Transverse colon (tissue), 4 donors: ENCODE data around the gene SLC4A2. TPM values are rescaled to one million over a fixed set of nuclear protein-coding genes. Genes with fewer than 3 reads are reported as not detected.

ENCODE experiments used
- DNase-seq: peaks from one replicate; pipeline ENCODE4 v3.0.0-alpha.2; 2019
- H3K27ac ChIP-seq, 4 donors: fragments of 200-600 bp; sonication (generic); 2 replicates each; pipeline ENCODE4 v1.5.1; 2016 to 2018; ENCODE audit warnings: inconsistent platforms in 4 of 4
- H3K27me3 ChIP-seq: fragments of 200-600 bp; sonication (generic); 2 replicates; pipeline ENCODE4 v1.5.1; 2017; ENCODE audit warnings: inconsistent platforms
- H3K36me3 ChIP-seq, 4 donors: fragments of 200-600 bp; sonication (generic); 2 replicates each; pipeline ENCODE4 v1.5.1; 2017 to 2019; ENCODE audit warnings: inconsistent platforms in 4 of 4
- H3K4me1 ChIP-seq, 4 donors: fragments of 200-600 bp; sonication (generic); 2 replicates each; pipeline ENCODE4 v1.5.1; 2017 to 2020; ENCODE audit warnings: inconsistent platforms in 4 of 4
- H3K4me3 ChIP-seq, 4 donors: fragments of 200-600 bp; sonication (generic); 1 replicate in 1 of 4; 2 replicates in 3 of 4; pipeline versions ENCODE4 v1.5.1 to v1.6.1; 2017 to 2019; ENCODE audit warnings: inconsistent platforms in 4 of 4
- H3K9me3 ChIP-seq, 2 donors: fragments of 200-600 bp; sonication (generic); 2 replicates each; pipeline ENCODE4 v1.5.1; 2017 to 2019; ENCODE audit warnings: inconsistent platforms in 2 of 2
- EP300 ChIP-seq: sonication (generic); formaldehyde crosslinking; IDR thresholded peaks from one replicate; pipeline ENCODE4 v1.6.1; 2017; ENCODE audit warnings: antibody characterized with exemption, low read depth
- POLR2A ChIP-seq: fragments of 450-650 bp; IDR thresholded peaks from one replicate; pipeline ENCODE4 v1.6.1; 2016; ENCODE audit warnings: antibody characterized with exemption, mild to moderate bottlenecking, moderate library complexity
- POLR2AphosphoS5 ChIP-seq, 3 donors: sonication (generic); formaldehyde crosslinking; IDR thresholded peaks; one replicate each; pipeline ENCODE4 v1.6.1; 2016; ENCODE audit warnings: antibody characterized with exemption in 3 of 3
- WGBS, 2 donors: methylation state at CpG; one replicate each; pipeline ENCODE4 v1.1.5; 2018; ENCODE audit warnings: low coverage in 1 of 2; 5-methylcytosine and 5-hydroxymethylcytosine counted together
- in situ Hi-C, 4 donors: fragments of 200-750 bp; cut with MboI; loops; one replicate each; pipeline versions ENCODE4 v1.15.0 to v1.15.1; 2017; ENCODE audit warnings: low sequenced_read_pairs in 3 of 4, low pct_ligation_motif_present in 1 of 4, low pct_unique_long_range_greater_than_20kb in 1 of 4
- intact Hi-C: fragments of 100-400 bp; cut with DNase I; formaldehyde crosslinking; loops from one replicate; pipeline ENCODE4 v1.15.1; 2023; ENCODE audit warnings: low total_unique reads
- total RNA-seq, 4 donors: library from RNA; depleted of rRNA; stranded (reverse); fragments of >200 nt; gene quantifications; one replicate each; pipeline ENCODE4 v1.1.0, GENCODE V29; 2016
- TF ChIP-seq, protein P1 (sequence below), 5 experiments: fragments of 200-600 bp in 3 of 5; fragments of 450-650 bp in 2 of 5; sonication (generic) in 3 of 5; IDR thresholded peaks; 1 replicate in 2 of 5; 2 replicates in 3 of 5; pipeline ENCODE4 v1.5.1; 2016 to 2017; ENCODE audit warnings: antibody characterized with exemption in 5 of 5, inconsistent platforms in 3 of 5, mild to moderate bottlenecking in 2 of 5, moderate library complexity in 1 of 5

SLC4A2 gene
- total RNA-seq, 4 donors from 2014 or later: 61.7 to 464 (median 83.2) TPM

DNA sequence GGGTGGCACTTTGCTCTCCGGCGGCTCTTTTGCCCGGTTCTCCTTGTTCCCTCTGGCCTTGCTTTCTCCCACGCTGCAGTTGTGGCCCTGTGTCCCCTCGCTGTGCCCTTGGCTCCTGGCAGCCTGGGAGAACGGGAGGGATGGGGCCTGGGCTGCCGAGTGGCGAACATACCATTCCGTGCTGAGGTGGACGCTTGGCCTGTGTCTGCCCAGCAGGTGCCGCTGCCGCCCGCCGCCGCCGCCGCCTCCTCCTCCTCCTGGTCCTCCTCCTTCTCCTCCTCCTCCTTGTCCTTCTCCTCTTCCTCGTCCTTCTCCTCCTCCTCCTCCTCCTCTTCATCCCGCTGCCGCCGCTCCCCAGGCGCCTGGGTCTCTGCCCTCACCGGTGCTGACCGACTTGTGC is 62.9 kb downstream of the SLC4A2 start:
- in situ Hi-C loops: loop anchor here in 1 of 4 donors (10.0 kb wide), 1 partner anchor 53 kb away; no protein-coding TSS in a partner anchor
- H3K36me3 ChIP-seq: peaks cover 0 to 15% (median 4%) of the 10 kb centered on the region in 4 donors

DNA sequence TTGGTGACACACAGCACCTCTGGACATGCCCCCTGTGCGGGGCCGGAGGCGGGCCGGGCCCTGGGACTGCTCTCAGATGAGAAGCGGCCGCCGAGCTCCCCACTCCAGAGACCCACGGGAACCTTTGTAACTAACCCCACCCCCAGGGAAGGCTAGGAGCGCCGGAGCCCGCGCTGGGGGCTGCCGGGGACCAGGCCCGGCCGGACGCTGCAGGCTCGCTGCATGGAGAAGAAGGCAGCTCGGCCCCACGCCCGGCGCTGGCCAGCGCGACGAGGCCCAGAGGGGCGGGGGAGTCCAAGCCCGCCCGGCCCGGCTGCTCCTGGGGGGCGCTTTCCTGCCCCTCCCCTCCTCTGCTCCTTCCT is 63.4 kb downstream of the SLC4A2 start:
- no peak for TF ChIP-seq EP300
- TF ChIP-seq, protein P1, sequence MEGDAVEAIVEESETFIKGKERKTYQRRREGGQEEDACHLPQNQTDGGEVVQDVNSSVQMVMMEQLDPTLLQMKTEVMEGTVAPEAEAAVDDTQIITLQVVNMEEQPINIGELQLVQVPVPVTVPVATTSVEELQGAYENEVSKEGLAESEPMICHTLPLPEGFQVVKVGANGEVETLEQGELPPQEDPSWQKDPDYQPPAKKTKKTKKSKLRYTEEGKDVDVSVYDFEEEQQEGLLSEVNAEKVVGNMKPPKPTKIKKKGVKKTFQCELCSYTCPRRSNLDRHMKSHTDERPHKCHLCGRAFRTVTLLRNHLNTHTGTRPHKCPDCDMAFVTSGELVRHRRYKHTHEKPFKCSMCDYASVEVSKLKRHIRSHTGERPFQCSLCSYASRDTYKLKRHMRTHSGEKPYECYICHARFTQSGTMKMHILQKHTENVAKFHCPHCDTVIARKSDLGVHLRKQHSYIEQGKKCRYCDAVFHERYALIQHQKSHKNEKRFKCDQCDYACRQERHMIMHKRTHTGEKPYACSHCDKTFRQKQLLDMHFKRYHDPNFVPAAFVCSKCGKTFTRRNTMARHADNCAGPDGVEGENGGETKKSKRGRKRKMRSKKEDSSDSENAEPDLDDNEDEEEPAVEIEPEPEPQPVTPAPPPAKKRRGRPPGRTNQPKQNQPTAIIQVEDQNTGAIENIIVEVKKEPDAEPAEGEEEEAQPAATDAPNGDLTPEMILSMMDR (IDR thresholded peaks at IDR 0.05): no peak
- TF ChIP-seq POLR2A: no peak
- TF ChIP-seq POLR2AphosphoS5 (IDR thresholded peaks at IDR 0.05): no peak
- in situ Hi-C loops (loop anchor here in 1 of 4 donors (10.0 kb wide), 1 partner anchor 52 kb away; no protein-coding TSS in a partner anchor), intact Hi-C loops (loop anchor here (5.0 to 10.0 kb wide), 2 partner anchors 45 to 182 kb away; partner anchors contain the start of gene GBX1)
- Histone ChIP-seq H3K9me3 (no peaks in the 10 kb centered on the region), H3K4me1 (peaks cover 0 to 25% (median 19%) of the 10 kb centered on the region in 4 donors), H3K27me3 (no peaks in the 10 kb centered on the region), H3K36me3 (peaks cover 0 to 15% (median 4%) of the 10 kb centered on the region in 4 donors), H3K27ac (no peak overlapping the region), H3K4me3 (no peak overlapping the region)
- 95% methylated on average over 29 of the region's 29 CpGs; no CpG with 5 or more reads in 1 of the 2 donors for WGBS, 2 donors
- DNase-seq: no peak

More for the DNA sequence above, 62.9 kb downstream of the SLC4A2 start:
- DNase-seq: no peak
- no peak overlapping the region for H3K27ac ChIP-seq
- H3K4me3 ChIP-seq: no peak overlapping the region
- 87% methylated on average over 24 of the region's 24 CpGs; no CpG with 5 or more reads in 1 of the 2 donors for WGBS, 2 donors
- H3K4me1 ChIP-seq: peaks cover 0 to 25% (median 19%) of the 10 kb centered on the region in 4 donors
- no peaks in the 10 kb centered on the region for H3K9me3 ChIP-seq
- intact Hi-C loops: loop anchor here (5.0 to 10.0 kb wide), 2 partner anchors 45 to 183 kb away; partner anchors contain the start of gene GBX1
- TF ChIP-seq POLR2A (no peak), EP300 (no peak), POLR2AphosphoS5 (IDR thresholded peaks at IDR 0.05) (no peak)
- TF ChIP-seq, protein P1 (IDR thresholded peaks at IDR 0.05): no peak
- H3K27me3 ChIP-seq: no peaks in the 10 kb centered on the region

DNA sequence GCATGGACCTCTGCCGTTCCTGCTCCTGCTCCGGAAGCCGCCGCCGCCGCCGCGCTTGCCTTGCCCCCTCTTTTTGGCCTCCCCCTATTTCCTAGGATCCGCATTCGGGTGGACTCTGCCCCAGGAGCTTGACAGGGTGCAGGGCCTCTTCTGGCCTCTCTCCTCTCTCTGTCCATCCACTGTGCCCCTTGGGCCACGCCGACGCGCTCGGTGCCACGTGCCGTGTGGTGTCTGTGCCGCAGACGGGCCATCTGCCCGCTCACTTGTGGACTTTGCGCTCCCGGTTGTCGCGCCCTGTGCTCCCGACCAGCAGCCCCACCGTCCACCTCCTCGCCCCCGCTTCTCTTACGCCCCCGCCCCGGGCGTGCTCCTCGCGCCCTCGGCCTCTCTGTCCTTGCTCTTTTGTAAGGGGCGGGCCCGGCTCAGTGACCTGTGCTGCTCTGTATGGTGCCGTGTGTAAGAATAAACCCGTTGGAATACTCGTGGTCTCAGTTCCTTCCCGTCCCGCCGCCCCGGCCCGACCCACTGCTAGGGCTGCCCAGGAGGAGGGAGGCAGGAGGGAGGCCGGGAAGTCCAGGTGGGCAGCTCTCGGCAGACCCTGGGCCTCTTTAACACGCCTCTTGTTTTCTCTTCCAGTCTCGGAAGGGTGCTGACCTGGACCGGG is 63.9 kb downstream of the SLC4A2 start:
- in situ Hi-C loops (loop anchor here in 1 of 4 donors (10.0 kb wide), 1 partner anchor 52 kb away; no protein-coding TSS in a partner anchor), intact Hi-C loops (loop anchor here (5.0 to 10.0 kb wide), 2 partner anchors 44 to 182 kb away; partner anchors contain the start of gene GBX1)
- WGBS, 2 donors: 90 to 100% methylated on average over 1 to 49 of the region's 50 CpGs
- Histone ChIP-seq H3K27me3 (no peaks in the 10 kb centered on the region), H3K9me3 (no peaks in the 10 kb centered on the region), H3K4me3 (no peak overlapping the region), H3K36me3 (peaks cover 0 to 15% (median 4%) of the 10 kb centered on the region in 4 donors), H3K27ac (no peak overlapping the region), H3K4me1 (peaks cover 0 to 25% (median 19%) of the 10 kb centered on the region in 4 donors)
- DNase-seq: no peak
- TF ChIP-seq POLR2A (no peak), EP300 (no peak)
- TF ChIP-seq, protein P1 (IDR thresholded peaks at IDR 0.05): no peak

DNA sequence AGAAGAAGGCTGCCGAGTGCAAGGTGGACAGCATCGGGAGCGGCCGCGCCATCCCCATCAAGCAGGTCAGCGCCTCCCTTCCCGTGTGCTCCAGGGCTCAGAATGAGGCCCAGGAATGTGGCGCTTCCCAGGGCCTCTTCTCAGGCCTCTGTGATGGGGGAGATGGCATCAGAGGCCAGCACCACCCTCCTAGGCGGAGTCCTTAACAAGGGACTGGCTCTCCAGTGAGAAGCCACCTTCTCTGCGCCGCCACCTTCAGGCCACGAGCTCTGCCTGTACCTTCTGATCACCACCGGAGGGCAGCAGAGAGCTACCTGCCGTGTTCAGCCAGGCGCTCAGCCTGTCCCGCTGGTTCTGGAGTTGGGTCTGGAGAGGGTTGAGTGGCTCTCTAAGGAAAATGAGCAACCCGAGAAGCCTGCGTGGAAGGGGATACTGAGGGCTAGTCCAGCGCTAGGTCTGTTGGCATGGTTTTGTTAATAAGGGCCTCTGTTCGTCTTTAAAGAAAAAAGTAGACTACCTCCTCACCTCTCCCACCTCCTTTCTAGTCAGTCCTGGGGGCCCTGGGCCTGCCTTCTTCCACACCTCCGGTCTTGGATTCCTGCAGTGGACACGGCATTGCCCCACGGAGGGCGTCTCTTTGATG is 64.6 kb downstream of the SLC4A2 start:
- Histone ChIP-seq H3K4me3 (no peak overlapping the region), H3K27ac (no peak overlapping the region), H3K27me3 (no peaks in the 10 kb centered on the region), H3K9me3 (no peaks in the 10 kb centered on the region), H3K36me3 (peaks cover 0 to 15% (median 4%) of the 10 kb centered on the region in 4 donors), H3K4me1 (peaks cover 0 to 25% (median 19%) of the 10 kb centered on the region in 4 donors)
- no peak for TF ChIP-seq EP300
- TF ChIP-seq, protein P1 (IDR thresholded peaks at IDR 0.05): peak; percentile 97 to 99 (median 97)
- in situ Hi-C loops: loop anchor here in 1 of 4 donors (10.0 kb wide), 1 partner anchor 51 kb away; no protein-coding TSS in a partner anchor
- intact Hi-C loops: loop anchor here (5.0 to 10.0 kb wide), 2 partner anchors 43 to 181 kb away; partner anchors contain the start of gene GBX1
- WGBS, 2 donors: 42 to 60% methylated on average over 5 to 24 of the region's 24 CpGs
- peak; percentile 88 for DNase-seq
